ENCODE results near the gene VEGFC.

DNA sequence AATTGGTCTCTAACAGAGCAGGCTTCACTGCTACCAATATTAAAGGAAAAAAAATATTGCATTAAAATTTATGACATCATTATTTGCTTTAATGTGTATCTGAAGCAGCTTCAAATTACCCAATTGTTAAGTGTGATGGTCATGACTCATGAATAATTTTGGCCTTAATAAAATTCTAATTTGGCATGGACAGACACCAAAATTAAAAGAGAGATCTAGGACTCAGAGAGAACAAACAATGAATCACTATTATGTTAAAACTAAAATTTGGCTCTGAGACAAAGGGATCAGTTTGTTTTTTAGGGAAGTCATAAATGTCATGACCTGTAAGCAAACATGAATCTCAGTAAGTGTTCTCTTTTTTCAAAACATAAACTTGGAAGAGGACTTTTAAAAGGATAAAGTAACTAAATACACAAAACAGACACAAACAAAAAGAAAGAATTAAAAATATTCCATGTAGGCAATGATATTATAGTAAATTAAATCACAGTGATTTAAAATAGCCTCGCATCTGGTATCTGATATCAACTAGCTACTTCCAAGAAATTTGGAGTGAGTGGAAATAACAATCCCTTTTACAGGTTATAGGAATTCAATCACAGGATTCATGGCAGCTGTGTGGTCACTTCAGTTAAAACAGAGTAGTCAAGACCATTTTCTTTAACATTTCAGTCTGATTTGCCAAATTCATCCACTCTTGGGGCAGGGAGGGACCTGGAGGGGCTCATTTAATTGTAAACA lies 11.6 kb downstream of the VEGFC start:
- no peak for TF ChIP-seq EZH2phosphoT487 (IDR thresholded peaks at IDR 0.05; ENCODE audit: low read depth, severe bottlenecking, unreplicated experiment)
- no peak for TF ChIP-seq EZH2 (IDR thresholded peaks at IDR 0.05; ENCODE audit: borderline replicate concordance)
- TF ChIP-seq, protein P1, sequence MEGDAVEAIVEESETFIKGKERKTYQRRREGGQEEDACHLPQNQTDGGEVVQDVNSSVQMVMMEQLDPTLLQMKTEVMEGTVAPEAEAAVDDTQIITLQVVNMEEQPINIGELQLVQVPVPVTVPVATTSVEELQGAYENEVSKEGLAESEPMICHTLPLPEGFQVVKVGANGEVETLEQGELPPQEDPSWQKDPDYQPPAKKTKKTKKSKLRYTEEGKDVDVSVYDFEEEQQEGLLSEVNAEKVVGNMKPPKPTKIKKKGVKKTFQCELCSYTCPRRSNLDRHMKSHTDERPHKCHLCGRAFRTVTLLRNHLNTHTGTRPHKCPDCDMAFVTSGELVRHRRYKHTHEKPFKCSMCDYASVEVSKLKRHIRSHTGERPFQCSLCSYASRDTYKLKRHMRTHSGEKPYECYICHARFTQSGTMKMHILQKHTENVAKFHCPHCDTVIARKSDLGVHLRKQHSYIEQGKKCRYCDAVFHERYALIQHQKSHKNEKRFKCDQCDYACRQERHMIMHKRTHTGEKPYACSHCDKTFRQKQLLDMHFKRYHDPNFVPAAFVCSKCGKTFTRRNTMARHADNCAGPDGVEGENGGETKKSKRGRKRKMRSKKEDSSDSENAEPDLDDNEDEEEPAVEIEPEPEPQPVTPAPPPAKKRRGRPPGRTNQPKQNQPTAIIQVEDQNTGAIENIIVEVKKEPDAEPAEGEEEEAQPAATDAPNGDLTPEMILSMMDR (IDR thresholded peaks at IDR 0.05; ENCODE audit: poor library complexity): no peak

Measured in hepatocyte (in vitro differentiated cells).